GM21515 (cell line): ENCODE measurements around the gene WNK4.

Source experiments
- ATAC-seq: cut with Tn5 transposase; IDR thresholded peaks from one replicate; pipeline ENCODE4 v1.9.1; 2021; ENCODE audit not compliant: unreplicated experiment

WNK4 gene

GRCh38 chr17:42795465-42795864 is 15.1 kb downstream of the WNK4 start:
- ATAC-seq = no peak

DNA sequence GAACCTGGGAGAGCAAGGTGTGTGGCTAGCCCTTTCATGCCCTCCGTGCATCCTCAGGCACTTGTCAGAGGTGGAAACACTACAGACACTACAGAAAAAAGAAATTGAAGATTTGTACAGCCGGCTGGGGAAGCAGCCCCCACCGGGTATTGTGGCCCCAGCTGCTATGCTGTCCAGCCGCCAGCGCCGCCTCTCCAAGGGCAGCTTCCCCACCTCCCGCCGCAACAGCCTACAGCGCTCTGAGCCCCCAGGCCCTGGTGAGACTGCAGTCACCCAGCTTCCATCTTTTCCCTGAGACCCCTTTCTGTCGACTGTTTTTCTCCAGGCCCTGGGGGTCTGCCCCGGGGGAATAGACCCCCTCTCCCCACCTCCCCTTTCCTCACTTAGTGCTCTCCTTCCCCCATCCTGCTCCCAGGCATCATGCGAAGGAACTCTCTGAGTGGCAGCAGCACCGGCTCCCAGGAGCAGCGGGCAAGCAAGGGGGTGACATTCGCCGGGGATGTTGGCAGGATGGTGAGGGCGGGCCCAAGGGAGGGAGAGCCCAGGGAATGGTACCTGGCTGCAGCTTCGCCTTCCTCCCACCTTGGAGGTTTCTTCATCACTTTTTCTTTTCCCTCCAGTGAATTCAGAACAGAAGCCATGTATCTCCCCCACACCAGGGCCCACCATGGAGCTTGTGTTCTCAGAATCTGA is 15.8 kb downstream of the WNK4 start:
- ATAC-seq = no peak

DNA sequence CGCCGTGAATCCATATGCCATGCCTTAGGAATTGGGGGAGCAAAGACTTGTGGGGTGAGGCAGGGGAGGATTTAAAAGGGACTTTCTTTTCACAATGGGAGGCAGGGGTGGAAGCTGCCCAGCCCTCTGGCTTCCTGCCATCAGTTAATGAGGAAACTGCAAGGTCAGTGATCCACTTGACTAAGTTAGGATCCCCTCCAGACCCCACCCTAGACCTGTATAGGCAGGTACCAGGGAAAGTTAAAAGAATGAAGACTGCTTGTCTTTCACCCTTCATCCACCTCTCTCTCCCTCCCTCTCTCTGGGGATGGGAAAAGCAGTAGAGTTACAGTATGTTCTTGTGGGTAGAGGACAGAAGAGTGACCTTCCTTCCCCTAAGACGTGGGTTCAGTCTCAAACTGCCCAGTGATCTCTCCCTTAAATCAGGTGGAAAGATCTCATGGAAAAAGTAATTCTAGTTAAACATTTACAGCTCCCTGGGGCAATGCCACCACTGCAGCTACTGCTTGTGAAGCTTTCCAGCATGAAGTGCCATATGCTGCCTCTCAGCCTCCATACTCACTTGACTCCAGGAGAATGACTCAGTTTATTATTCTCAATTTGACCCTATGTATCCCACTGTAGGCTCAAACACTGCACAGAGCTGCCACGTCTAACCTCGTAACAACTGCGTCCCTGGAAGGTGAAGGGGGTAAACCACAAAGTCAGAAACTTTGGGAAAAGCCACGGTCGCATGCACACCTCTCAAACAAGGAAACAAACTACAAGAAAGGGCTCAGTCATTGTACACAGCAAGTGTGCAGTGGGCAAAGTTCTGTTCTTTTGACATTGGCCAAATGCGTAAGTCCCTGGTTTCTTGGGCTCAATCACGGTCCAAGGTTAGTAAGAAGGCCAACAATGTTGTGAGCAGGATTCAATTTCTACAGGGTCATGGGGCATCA is 16.9 kb downstream of the WNK4 start:
- ATAC-seq = no peak

- ATAC-seq = no peak
Observed at GRCh38 chr17:42798011-42798382, 17.6 kb downstream of the WNK4 start.

DNA sequence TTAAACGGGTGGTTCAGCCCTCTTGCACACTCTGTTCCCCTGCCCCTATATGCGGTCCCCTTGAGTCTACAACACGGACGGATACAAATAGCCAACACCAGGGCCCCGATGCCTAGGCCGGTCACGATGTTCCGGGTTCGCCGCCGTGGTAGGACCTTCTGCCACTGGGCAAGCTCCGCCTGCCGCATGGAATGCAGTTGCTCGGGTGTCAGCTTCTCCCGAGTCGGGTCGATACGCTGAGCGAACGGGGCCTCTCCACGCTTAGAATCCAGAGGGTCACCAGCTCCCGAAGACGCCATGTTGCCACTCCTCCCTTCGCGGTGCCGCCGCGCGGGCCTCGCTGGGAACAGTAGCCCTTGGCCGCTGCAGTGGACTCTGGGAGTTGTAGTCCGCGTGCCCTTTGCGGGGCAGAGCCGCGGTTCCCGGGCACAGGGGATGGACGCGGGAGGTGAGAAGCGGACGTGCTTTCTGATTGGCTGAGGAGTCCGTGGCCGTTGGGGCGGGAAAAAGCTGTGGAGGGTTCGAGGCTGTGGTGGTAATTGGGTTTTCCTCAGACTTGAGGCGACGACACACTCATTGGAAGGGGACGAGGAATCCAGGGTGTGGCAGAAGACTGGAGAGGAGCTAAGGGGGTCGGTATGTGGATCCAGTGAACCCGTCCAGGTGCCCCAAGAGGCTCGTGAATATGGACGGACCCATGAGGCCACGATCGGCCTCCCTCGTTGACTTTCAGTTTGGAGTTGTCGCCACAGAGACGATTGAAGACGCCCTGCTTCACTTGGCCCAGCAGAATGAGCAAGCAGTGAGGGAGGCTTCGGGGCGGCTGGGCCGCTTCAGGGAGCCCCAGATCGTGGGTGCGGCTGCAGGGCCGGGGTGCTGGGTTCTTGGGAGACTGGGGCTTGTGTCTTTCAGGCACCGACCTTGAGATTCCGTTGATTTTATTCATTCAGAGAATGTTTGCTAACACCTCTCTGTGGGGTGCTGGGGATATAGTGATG is 18.3 kb downstream of the WNK4 start, which contains the start of the genes CNTD1 and COA3:
Gene CNTD1, plus strand, starts transcription at position 479 of the 998 bp plus-strand sequence. Its CDS starts 207 bp downstream, at position 686.
Gene COA3, minus strand, starts transcription at position 322 of the 998 bp plus-strand sequence. Its CDS starts 23 bp downstream, at position 299.
- ATAC-seq = peak; percentile 87

GRCh38 chr17:42803074-42803883 is 22.9 kb downstream of the WNK4 start:
- no peak for ATAC-seq

- ATAC-seq = no peak
Observed at GRCh38 chr17:42804918-42805367, 24.5 kb downstream of the WNK4 start.

- ATAC-seq = no peak
Observed at GRCh38 chr17:42806249-42806648, 25.8 kb downstream of the WNK4 start.

DNA sequence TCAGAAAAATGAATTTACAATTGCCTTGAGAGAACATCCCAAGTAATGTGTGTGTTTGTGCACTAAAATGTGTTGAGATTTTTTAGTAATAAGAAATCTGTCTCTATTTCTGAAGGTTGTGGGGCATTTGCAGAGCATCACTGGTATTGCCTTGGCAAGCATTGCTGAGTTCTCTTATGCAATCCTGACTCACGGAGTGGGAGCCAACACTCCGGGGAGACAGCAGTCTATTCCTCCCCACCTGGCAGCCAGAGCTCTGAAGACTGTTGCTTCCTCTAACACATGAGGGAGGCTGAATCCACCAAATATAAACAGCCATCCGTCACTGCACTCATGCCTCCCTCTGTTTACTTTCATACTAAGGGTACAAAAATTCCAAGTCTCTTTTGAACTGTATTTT is 28.8 kb downstream of the WNK4 start:
- ATAC-seq = no peak

DNA sequence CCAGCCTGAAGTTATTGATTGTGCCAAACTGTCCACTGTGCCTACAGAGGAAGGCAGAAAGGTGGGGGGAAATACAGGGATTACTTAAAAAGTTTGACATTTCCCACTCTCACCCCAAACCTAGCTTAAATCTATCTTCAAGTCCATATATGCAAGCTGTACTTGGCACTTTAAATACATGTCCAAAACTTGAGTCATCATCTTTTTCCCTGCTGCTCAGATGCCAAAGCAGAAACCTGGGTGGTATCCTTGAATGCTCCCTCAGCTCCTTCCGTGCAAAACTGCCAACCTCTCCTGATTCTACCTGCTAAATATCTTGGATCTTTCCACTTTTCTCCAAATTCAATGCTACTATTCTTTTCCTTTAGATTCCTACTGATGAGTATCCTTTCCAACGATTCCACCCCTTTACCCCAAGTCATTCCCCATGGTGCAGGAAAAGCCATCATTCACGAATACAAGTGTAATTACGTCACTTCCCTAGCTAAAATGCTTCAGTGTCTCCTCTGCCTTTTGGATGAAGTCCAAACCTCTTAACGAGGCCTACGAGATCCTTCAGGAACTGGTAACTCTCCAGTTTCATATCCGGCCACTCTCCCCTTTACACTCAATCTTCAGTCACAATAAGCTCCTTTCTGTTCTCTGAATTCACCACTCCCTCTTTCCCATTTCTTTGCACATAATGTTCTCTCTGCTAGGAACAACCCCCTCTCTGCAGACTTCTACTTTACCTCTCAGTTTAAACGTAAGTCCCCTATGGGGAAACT is 34.4 kb downstream of the WNK4 start:
- ATAC-seq = no peak

DNA sequence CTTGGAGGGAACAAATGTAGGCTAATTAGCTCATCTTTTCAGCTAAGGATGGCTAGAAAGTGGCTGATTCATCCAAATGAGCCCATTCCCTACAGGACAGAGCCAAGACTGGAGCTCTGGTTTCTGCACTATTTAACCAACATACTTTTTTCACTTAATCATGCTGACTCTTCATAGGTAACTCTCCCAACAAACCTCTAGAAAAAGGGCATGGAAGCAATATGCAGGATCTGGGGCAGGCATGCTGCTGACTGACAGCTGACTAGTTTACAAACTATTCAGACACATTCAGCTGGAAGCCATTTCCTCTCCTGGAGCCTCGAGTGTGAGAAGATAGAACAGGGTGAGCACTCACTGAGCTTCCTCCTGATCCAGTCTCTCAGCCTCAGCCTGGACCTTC is 37.5 kb downstream of the WNK4 start:
- ATAC-seq = no peak

DNA sequence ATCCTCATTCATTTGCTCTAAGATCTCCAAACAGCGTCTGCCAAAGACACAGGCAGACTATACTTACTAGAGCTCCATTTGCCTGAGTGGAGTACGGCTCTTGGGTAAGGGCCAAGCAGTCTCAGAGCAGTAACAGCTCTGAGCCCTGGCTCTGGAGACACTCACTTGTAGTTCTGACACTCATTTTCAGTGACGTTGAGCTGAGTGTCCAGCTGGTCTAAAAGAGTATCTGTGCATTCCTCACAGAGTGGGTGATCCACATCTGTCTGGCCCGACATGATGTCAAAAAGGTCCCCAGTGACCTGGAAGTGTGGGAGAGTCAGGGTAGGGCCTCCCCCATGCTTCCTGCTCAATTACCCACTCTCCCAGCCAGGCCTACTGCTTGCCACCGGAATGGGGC is 38.0 kb downstream of the WNK4 start:
- ATAC-seq = no peak

- ATAC-seq = no peak
Observed at GRCh38 chr17:42819939-42820535, 39.6 kb downstream of the WNK4 start.

DNA sequence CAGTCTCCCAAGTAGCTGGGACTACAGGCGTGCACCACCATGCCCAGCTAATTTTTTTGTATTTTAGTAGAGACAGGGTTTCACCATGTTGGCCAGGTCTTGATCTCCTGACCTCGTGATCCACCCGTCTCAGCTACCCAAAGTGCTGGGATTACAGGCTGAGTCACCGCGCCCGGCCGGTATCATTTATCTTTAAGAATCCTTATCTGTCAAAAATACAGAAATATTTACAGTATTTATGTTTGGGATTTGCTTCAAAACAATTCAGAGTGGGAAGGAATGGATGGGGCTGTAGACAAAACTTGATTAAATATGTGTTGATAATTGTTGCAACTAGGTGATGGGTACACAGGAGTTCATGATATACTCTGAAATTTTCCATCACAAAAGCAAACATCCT is 40.8 kb downstream of the WNK4 start:
- ATAC-seq = no peak

DNA sequence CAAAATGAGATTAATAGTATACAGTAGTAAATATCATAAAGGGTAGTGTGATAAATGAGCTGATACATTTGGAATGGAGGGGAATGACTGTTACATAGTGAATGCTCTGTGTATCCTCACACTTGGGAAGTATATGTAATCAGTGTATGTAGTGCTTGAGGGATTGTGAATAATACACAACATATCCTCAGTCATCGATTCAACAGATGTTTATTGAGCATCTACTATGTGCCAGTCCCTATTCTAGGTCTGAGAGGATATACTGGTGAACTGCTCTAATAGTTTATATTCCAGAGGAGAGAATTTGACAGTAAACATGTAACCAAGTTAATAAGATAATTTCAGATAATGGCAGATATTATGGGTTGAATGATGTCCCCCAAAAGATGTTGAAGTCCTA is 47.1 kb downstream of the WNK4 start:
- no peak for ATAC-seq

- ATAC-seq = no peak
Observed at GRCh38 chr17:42830971-42831370, 50.6 kb downstream of the WNK4 start.

DNA sequence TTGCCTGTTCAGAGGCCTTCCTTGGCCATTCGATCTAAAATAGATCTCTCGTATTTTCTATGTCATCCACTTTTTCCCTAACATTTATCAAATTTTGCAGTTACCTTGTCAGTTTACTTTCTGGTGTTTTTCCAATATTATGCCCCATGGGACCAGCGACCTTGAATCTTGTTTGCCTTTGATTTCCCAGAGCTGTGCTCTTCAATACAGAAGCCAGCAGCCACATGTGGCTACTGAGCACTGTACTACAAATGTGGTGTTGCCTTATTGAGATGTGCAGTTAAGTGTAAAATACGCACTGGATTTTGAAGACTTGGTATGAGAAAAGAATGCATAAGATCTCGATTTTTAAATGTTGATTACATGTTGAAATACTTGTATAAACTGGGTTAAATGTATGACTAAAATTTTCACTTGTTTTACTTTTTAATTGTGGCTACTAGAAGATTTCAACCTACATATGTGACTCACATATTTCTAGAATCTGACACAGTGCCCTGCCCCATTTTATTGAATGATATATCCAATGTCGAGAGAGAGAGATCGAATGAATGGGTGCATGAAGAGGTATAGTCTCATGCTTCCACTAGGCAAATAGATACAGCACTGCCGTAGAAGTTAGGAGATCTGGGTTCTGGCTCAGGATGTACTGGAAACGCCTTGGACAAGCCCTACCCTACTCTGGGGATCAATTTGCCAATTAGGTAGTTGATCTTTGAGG is 52.0 kb downstream of the WNK4 start:
- ATAC-seq = peak; percentile 21
